ENCODE data around the gene SPATA24.
"Not testable (repeated sequence)": the region's sequence is repeated elsewhere in the genome, so short reads cannot be mapped to it uniquely, and the experiment has no call there.

The SPATA24 gene

DNA sequence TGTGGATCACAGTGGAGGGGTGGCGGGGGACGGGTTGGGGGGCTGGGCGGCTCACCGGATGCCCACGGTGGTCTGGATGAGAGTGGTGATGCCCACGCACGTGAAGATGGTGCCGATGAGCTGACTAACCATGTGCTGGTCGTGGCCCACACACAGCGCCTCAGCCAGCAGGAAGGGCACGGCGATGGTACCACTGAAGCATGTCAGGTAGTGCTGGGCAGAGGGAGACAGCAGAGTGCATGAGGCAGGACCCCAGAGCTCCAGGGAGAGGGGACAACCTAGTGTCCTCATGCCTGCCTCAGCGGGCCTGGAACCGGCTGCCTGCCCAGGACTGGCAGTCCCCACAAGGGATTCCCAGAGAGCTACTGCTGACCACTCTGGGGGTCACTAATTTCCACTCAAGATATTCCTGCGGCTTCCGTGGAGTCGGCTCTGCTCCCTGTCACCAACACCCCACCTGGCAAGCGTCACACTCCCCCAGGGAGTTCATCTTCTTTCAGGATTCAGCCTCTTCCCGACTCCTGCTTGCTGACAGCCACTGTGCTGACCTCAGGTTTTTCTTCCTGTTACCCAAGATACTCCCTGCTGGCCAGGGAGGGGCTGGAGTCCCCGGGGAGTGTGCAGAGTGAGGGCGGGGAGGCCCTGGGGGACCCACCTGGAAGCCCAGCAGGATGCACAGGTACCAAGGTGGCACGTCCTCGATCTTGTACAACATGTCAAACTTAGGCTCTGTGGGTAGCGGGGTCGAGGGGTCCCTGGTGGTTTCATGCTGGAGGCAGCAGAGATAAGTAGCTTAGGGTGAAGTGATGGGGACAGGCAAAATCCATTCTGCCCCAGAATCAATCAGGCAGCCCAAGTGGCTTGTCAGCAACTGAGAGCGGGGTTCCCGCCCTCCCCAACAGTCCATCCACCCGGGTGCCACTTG is 21.8 kb downstream of the SPATA24 start:
- no peak for DNase-seq

DNA sequence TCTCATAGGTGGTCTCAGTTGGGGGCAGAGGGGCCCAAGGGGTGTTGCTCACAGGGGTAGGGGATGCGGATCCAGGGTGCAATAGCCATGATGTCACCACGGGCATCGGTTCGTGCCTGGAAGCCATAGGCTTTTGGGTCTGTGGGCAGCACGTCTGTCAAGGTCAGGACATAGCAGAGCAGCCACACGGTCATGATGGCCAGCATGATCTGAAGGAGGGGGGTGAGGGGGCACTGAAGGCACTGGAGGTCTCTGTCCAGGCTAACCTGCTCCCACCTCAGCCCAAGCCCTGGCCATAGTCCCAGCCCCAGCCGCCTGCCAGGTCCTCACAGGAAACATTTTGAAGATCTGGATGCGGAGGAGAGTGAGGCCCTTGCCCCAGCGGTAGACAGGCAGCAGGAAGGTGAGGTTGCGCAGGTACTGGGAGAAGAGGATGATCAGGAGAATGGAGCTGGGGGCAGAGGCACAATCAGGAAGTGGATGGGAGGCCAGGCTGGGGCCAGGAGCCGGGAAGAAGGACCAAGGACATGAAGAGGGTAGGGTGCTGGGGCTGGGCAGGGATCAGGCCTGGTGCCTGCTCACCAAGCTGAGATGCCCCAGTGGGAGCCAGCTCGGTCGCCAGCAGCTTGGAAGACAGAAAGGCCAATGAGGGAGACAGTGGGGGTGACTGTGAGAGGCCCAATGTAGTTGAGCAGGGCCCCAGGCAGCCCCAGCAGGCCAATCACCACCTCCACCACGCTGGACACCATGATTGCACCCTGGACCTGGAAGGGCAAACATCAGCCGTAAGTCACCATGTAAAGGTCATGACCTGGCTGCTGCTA is 24.1 kb downstream of the SPATA24 start:
- DNase-seq: no peak

DNA sequence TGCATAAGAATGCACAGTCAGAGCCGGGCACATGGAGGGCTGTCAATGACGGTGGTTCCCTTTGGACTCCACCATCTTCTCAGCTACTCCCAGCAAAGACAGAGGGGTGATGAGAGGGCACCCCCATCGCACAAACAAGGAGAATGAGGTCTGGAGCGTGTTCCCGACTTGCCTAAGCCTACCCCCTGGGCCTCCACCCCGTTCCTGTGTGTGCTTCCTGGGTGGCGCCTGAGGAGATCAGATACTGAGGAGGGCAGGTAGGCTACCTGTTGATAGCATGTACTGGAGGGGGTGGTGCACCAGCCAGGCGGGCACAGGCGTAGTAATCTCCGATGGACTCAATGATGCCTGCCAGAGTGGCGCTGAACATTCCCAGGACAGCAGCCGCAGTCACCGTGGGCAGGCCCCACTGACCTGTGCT is 24.9 kb downstream of the SPATA24 start:
- DNase-seq: no peak

DNA sequence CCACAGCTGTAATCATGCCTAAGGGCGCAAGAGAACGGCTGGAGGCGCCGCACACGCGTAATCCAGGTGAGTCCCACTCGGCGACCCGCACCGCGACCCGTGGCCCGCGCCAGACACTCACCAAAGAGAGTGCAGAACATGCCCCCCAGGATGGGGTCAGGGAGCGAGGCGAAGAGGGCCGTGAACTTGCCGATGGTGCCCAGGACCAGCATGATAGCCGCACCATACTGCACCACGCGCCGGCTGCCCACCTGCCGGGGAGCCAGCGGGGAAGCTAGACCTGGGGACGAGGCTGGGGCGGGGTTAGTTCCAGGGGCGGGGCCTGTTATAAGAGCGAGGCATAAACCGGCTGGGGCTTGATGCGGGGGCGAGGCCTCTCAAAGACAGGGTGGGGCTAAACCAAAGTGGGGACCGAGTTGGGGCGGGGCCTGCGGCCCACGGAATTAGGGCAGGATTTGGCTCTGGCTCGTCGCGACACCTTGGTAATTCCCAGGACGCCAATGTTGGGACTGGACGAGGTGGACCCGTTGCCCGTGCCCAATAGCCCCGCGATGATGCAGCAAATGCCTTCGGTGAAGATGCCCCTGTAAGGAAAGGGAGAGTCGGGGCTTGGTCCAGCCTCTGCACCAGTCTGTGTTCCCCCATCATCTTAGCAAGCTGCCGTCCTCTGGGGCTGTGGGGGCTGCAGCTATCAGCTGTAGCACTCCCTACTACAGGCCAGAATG is 25.6 kb downstream of the SPATA24 start:
- no peak for DNase-seq

DNA sequence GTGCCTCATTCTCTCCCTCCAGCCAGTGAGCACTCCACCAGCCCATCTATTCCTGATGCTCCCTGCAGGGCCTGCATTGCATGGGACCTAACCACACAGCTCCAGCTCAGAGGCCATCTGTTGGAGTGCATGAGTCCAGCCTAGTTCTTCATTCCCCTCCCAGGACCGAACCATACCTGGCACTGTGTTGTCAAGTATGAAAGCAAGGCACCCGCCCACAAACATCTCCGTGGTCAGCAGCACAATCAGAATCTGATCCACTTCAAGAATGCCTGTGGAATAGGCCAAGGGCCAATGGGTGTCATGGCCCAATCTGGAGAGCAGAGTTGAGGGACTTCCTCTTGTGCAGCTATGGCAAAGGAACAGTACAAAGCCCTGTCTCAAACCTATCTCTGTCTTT is 26.7 kb downstream of the SPATA24 start:
- no peak for DNase-seq

DNA sequence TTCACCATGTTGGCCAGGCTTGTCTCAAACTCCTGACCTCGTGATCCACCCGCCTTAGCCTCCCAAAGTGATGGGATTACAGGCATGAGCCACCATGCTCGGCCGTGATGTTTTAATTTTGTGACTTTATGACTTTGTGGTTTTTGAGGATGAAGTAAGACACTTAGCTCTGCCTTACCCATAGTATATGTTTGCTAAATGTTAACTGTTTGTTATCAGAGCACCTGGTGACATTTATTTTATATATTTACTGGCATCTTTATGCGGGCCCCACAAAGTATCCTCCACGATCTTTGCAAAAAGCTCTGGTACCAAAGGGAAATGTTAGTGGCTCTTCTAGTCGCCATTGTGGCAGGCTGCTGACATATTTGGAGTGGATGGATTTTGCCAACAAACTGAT is 27.5 kb downstream of the SPATA24 start:
- DNase-seq: no peak

DNA sequence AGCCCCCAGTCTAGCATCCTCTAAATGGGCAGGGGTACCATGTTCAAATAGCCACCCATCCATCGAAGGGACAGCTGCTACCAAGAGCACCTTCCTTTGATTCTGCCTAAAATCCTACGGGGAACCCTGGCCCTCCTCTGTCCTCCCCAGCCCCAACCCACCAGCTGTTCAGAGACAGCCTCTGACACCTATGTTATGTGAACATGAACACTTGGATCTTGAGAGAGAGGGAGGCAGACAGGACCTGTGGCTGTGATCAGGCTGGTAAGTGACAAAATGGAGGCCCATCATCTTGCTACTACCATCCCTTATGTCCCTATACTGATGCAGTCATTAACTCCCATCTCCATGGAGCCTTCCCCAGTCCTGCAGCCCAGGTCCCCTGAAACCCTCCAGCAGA is 29.0 kb downstream of the SPATA24 start:
- no peak for DNase-seq

DNA sequence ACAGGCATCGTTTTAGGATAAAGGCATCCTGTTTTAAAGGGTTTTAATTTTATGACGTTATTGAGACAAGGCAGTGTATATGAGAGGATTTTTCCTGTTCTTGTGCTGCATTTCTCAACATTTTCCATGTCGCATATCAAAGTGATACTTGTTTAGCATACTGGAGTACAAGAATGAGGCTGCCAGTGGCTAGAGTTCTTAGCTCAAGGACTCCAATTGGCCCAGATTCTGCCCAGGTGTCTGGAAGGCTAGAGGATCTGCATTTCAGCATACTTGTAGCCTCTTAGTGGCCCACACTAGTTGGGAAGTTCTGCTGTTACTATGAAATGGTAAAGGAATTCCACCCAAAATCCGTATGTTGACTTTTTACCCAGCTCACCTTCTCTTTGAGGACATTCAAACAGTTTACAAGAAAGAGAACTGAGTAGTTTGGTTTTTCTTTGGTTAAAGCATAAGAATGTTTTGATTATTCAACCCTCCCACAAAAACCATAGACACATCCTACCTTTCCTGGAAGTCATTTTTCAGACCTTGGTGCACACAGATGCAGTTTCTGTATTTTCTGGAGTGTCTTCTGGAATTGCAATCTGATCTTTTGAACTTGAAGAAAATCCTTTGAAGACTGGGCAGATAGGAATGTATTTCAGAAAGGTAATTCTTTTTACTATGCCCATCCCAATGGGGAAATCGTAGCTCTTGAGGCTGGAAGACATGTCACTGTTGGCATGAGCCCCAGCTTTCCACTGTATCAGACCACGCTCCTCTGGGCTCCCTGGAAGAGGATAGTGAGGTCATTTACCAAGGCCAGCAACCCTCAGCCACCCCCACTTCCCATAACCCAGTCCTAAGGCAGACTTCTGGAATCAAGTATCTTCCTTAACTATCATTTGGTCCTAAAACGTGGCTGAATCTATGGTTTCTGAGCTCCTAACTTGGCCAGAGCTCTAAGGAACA is 32.1 kb downstream of the SPATA24 start:
- no peak for DNase-seq

DNA sequence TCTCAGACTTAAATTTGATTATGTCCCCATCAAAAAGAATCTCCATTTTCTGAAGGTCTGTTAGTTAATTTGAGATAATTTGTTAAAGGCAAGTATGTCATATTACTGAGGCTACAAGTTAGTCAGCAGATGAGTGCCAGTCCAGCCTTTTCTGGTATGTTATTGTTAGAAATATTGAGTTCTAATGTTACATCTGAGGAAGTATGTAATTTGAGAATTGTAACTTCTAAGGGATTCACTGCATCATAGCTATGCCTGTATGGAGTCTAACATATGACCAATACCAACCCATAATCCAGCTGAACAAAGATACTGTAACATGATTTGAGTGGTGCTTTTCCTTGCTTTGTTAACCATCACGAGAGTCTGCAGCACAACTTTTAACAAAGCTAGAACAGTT is 34.7 kb downstream of the SPATA24 start:
- no peak for DNase-seq

DNA sequence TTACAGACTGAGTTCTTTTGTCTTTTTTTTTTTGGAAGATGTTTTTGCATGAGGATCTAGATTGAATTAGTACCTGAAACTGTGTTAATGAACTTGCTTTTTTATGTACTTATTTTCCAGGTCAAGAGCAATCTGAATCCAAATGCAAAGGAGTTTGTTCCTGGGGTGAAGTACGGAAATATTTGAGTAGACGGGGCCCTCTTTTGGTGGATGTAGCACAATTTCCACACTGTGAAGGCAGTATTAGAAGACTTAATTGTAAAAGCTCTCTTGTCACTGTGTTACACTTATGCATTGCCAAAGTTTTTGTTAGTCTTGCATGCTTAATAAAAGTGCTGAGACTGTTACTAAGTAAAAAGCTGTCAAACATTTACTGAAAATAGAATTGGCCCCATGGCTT is 35.3 kb downstream of the SPATA24 start:
- DNase-seq: no peak

DNA sequence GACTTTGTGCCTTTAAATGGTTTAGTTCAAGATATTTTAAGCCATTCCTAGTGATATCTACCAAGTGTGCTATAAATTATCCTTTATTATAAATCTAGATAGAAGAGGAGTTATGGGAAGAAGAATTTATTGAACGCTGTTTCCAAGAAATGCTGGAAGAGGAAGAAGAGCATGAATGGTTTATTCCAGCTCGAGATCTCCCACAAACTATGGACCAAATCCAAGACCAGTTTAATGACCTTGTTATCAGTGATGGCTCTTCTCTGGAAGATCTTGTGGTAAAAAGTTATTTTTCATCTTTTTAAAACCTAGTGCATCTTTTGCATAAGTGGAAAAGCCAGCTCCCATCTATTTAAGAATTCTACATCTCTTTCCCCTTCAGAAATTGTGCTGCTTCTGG is 39.4 kb downstream of the SPATA24 start:
- DNase-seq: no peak

DNA sequence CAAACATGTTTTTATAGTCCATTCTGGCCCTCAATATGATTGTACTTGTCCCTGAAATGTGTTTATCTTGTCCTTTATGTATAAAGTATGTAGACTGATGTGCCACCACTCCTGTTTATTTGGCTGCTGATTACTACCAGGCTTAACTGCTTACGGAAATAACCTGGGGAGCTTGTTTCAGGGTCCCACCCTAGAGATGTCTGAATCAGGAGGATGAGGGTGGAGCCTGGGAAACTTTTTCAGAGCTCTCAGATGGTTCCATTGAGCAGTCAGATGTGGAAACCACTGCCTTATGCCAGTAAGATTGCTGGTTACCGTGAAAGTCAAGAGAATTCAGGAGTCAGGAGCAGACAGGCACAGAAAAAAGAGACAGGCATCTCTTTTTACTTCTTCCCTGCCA is 40.0 kb downstream of the SPATA24 start:
- DNase-seq: no peak

DNA sequence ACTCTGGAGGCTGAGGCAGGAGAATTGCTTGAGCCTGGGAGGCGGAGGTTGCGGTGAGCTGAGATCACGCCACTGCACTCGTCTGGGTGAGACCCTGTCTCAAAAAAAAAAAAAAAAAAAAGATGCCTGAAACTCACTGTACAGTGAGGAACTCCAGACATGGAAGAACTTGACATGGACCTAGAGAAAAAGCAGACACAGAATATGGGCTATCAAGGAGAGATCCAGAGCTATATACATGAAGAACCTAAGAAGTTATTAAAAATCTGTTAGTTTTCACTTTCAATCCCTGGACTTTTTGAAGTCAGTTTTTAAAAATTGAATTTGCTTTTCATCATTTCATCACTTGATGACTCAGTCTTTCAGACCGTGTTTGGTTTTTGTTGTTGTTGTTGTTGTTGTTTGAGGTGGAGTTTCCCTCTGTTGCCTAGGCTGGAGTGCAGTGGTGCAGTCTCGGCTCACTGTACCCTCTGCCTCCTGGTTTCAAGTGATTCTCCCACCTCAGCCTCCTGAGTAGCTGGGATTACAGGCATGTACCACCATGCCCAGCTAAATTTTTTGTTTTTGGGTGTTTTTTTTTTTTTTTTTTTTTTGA is 42.0 kb downstream of the SPATA24 start:
- DNase-seq: no peak

DNA sequence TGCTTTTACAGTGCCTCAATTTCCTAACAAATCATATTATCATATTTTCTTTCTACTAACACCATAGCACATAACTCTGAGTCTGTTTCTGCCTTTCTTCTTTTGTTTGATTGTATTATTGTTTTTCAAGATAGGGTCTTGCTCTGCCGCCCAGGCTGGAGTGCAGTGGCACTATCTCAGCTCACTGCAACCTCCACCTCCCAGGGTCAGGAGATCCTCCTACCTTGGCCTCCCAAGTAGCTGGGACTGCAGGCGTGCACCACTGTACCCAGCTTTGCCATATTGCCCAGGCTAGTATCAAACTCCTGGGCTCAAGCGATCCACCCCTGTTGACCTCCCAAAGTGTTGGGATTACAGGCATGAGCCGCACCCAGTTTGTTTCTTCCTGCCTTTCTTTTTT is 43.5 kb downstream of the SPATA24 start:
- no peak for DNase-seq

DNA sequence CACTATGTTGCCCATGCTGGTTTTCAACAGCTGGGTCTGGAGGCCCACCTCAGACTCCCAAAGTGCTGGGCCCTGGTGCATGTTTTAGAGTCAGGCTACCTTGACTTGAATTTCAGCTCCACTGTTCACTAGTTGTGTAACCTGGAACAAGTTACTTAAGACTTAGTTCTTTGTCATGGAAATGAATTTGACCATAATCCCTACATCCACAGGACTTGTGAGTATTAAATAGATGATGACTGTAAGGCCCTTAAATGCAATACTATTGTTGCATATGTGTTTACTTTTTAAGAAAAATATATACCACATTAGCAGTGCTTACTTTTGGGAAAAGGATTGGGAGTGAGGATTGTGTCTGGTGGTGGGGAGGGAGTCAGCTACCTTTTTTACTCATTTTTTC is 45.8 kb downstream of the SPATA24 start:
- DNase-seq: no peak

DNA sequence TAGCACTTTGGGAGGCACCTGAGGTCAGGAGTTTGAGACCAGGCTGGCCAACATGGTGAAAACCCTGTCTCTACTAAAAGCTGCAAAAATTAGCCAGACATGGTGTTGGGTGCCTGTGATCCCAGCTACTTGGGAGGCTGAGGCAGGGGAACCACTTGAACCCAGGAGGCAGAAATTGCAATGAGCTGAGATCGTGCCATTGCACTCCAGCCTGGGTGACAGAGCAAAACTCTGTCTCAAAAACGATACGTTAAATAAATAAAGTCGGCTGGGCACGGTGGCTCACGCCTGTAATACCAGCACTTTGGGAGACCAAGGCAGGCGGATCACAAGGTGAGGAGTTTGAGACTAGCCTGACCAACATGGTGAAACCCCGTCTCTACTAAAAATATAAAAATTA is 48.0 kb downstream of the SPATA24 start:
- DNase-seq: not testable (repeated sequence)

DNA sequence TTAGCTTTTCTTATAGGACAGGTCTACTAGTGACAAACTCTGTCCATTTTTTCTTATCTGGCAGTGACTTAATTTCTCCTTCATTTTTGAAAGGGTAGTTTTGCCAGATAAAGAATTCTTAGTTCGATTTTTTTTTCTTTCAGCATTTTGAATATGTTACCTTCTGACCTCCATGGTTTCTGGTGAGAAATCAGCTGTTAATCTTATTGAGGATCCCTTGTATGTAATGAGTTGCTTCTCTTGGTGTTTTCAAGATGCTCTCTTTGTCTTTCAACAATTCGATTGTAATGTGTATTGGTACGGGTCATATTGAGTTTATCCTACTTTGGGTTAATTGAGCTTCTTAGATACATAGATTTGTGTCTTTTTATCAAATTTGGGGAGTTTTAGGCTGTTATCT is 49.7 kb downstream of the SPATA24 start:
- no peak for DNase-seq

DNA sequence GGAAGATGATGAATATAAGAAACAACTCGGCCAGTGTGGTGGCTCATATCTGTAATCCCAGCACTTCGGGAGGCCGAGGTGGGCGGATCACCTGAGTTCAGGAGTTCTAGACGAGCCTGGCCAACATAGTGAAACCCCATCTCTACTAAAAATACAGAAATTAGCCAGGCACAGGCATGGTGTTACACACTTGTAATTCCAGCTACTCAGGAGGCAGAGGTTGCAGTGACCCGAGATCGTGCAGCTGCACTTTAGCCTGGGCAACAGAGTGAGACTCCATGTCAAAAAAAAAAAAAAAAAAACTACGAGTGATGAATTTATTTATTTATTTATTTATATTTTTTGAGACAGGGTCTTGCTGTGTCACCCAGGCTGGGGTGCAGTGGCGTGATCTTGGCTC is 56.0 kb downstream of the SPATA24 start:
- not testable (repeated sequence) for DNase-seq

All from activated T-cell treated with anti-CD3 and anti-CD28 coated beads for 4 hours (primary cell).